ENCODE measurements around the gene YY2.

- TF ChIP-seq POLR2A (IDR thresholded peaks at IDR 0.05) (no peak), CTCF (IDR thresholded peaks at IDR 0.05) (no peak)
These were observed 33.9 kb upstream of the YY2 start for GRCh38 chrX:21821875-21822274.

All from esophagus squamous epithelium (tissue), 4 donors.